GM12878 (cell line): ENCODE data around the gene THOC5. TPM values are rescaled to one million over a fixed set of nuclear protein-coding genes. Genes with fewer than 3 reads are reported as not detected.

Experiments used
- BACH1 ChIP-seq: fragments of 450-650 bp; IDR thresholded peaks from 2 replicates; pipeline ENCODE4 v1.6.1; 2017; ENCODE audit warnings: mild to moderate bottlenecking, borderline replicate concordance
- EED ChIP-seq: sonication (generic); IDR thresholded peaks from 2 replicates; pipeline ENCODE4 v1.6.1; 2016; ENCODE audit warnings: antibody characterized with exemption, low read depth
- ETV6 ChIP-seq, 2 experiments: fragments of 450-650 bp in 1 of 2; IDR thresholded peaks in 1 of 2; conservative IDR thresholded peaks in 1 of 2; 2 replicates each; pipeline ENCODE4 v1.6.1; 2014; ENCODE audit warnings: antibody characterized with exemption in 1 of 2, borderline replicate concordance in 1 of 2, low read depth in 1 of 2, mild to moderate bottlenecking in 1 of 2, moderate library complexity in 1 of 2
- FOXK2 ChIP-seq: fragments of 450-650 bp; IDR thresholded peaks from 2 replicates; pipeline ENCODE4 v1.6.1; 2017; ENCODE audit warnings: mild to moderate bottlenecking, moderate library complexity
- HCFC1 ChIP-seq: fragments of 150-350 bp; IDR thresholded peaks from 2 replicates; pipeline ENCODE4 v1.6.1; 2014; ENCODE audit warnings: low read length
- IRF4 ChIP-seq: IDR thresholded peaks from 2 replicates; pipeline ENCODE4 v1.6.1; 2011; ENCODE audit warnings: low read depth, low read length
- KDM1A ChIP-seq: fragments of 200-600 bp; sonication (generic); IDR thresholded peaks from 2 replicates; pipeline ENCODE4 v1.6.1; 2016; ENCODE audit warnings: borderline replicate concordance
- MYC ChIP-seq: IDR thresholded peaks from 2 replicates; pipeline ENCODE4 v1.6.1; 2011; ENCODE audit warnings: mild to moderate bottlenecking, low read length, moderate library complexity, inconsistent platforms; ENCODE audit not compliant: insufficient read depth, insufficient replicate concordance, insufficient read length, severe bottlenecking
- NR2C2 ChIP-seq: IDR thresholded peaks from 2 replicates; pipeline ENCODE4 v1.6.1; 2011; ENCODE audit warnings: borderline replicate concordance, low read depth; ENCODE audit not compliant: control insufficient read depth, insufficient read length
- NRF1 ChIP-seq: conservative IDR thresholded peaks from 2 replicates; pipeline ENCODE4 v1.6.1; 2011; ENCODE audit warnings: mild to moderate bottlenecking, low read depth, low read length, improper control_type of control experiment
- RAD51 ChIP-seq: fragments of 450-650 bp; IDR thresholded peaks from 2 replicates; pipeline ENCODE4 v1.6.1; 2016; ENCODE audit warnings: moderate library complexity, mild to moderate bottlenecking, inconsistent platforms
- SIX5 ChIP-seq: IDR thresholded peaks from 2 replicates; pipeline ENCODE4 v1.6.1; 2011; ENCODE audit warnings: mild to moderate bottlenecking, low read depth, low read length, moderate library complexity; ENCODE audit not compliant: severe bottlenecking
- STAT3 ChIP-seq: IDR thresholded peaks from 2 replicates; pipeline ENCODE4 v1.6.1; 2011; ENCODE audit warnings: low read depth, low read length, improper control_type of control experiment
- SUZ12 ChIP-seq: fragments of 200-600 bp; sonication (generic); IDR thresholded peaks from one replicate; pipeline ENCODE4 v1.6.1; 2018; ENCODE audit warnings: antibody characterized with exemption, mild to moderate bottlenecking; ENCODE audit not compliant: unreplicated experiment
- ZNF217 ChIP-seq: fragments of 450-650 bp; IDR thresholded peaks from 2 replicates; pipeline ENCODE4 v1.6.1; 2017; ENCODE audit warnings: antibody characterized with exemption, mild to moderate bottlenecking
- ZNF274 ChIP-seq: IDR thresholded peaks from one replicate; pipeline ENCODE4 v1.8.0; 2011; ENCODE audit not compliant: insufficient read length, insufficient read depth
- polyA plus RNA-seq, 11 experiments: library from polyadenylated mRNA; depleted of rRNA in 4 of 11; unstranded in 6 of 11; stranded (reverse) in 5 of 11; fragments of >200 nt; fragmentation: Nextera tagmentation in 4 of 11; fragmentation: Illumina TruSeq in 1 of 11; extraction: Ambion mirVana in 4 of 11; extraction: Trizol in 1 of 11; gene quantifications; 1 replicate in 1 of 11; 2 replicates in 10 of 11; pipeline versions ENCODE4 v1.2.1 to v1.2.3, GENCODE V29; 2011 to 2016; ENCODE audit warnings: inconsistent platforms in 2 of 11, missing spikeins in 2 of 11, low read depth in 1 of 11
- total RNA-seq, 4 experiments: library from RNA; depleted of rRNA in 3 of 4; stranded (reverse); fragments of >200 nt in 3 of 4; fragmentation: Illumina TruSeq in 1 of 4; extraction: Trizol in 1 of 4; gene quantifications; 2 replicates each; pipeline versions ENCODE4 v1.2.1 to v1.2.3, GENCODE V29; 2013 to 2021
- TF ChIP-seq, protein P1 (sequence below): fragments of 150-350 bp; IDR thresholded peaks from 2 replicates; pipeline ENCODE4 v1.6.1; 2016; ENCODE audit warnings: low read depth, low read length
- TF ChIP-seq, protein P2 (sequence below): IDR thresholded peaks from 2 replicates; pipeline ENCODE4 v1.6.1; 2012; ENCODE audit warnings: mild to moderate bottlenecking, low read depth, low read length
- TF ChIP-seq, protein P3 (sequence below): IDR thresholded peaks from 2 replicates; pipeline ENCODE4 v1.6.1; 2011; ENCODE audit warnings: low read depth, low read length, improper control_type of control experiment, borderline replicate concordance
- TF ChIP-seq, protein P4 (sequence below): fragments of 450-650 bp; IDR thresholded peaks from 2 replicates; pipeline ENCODE4 v1.6.1; 2017; ENCODE audit warnings: borderline replicate concordance

The THOC5 gene
- total and polyA plus RNA-seq, 10 of the 15 experiments (the other 5 are each of a cell fraction or from before 2014, with no cell fraction given), result 20.9 to 44.9 (median 31.4) TPM

DNA sequence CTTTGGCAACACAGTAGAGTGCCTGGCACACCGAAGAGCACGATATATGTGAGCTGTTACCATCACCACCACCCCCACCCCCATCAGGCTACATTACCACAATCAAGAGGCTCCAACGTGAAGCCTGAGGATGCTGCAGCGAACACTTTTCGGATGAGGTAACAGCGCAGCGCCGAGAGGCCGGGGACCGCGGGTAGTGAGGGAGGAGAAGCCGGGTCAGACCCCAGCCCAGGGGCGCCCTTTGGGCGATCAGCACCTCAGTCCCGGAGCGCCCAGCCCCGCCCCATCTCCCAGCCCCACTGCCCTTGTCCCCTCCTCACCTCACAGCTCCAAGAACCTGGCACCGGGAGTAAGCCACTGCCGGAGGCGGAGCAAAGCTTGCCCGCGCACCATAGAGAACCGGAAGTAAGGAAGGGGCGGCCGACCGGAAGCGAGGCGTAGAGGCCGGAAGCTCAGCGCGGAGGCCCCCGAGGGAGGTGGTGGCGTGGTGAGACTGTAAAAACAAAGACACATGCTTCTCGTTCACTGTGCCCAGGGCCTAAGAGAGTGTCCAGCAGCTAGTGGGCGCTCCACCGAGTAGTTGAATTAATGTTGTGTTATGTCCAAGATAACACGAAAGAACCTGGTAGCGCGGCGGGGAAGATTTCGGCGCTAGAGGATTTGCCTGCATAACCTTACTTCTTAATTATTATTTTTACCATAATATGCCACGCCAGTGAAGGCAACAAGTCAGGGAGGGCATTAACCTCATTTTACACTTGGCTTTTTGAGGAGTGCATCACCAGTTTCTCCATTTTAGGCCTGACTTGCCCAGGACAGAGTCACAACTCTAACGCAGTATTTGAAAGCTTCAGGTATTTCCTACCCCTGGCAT is at the start of gene THOC5 (continued):
- TF ChIP-seq IRF4 (no peak), FOXK2 (peak; percentile 87), ZNF217 (no peak), STAT3 (no peak), BACH1 (peak; percentile 47; the same call in 1 of the 2 replicates), SIX5 (peak; percentile 11), ETV6 (conservative IDR thresholded peaks at IDR 0.05 in 1 of 2, IDR thresholded peaks at IDR 0.05 in 1 of 2; ENCODE audit: borderline replicate concordance in 1 of 2, low read depth in 1 of 2) (peak in 1 of 2 experiments; percentile 69; a peak in 2 of 4 replicates), NR2C2 (no peak), MYC (peak; percentile 83), NRF1 (no peak), SUZ12 (no peak), EED (0 out of 2 replicates have a peak, but pooled peaks have one; percentile 11), HCFC1 (peak; percentile 73), RAD51 (peak; percentile 25; the same call in 1 of the 2 replicates), ZNF274 (no peak), KDM1A (no peak)
- TF ChIP-seq, protein P1, sequence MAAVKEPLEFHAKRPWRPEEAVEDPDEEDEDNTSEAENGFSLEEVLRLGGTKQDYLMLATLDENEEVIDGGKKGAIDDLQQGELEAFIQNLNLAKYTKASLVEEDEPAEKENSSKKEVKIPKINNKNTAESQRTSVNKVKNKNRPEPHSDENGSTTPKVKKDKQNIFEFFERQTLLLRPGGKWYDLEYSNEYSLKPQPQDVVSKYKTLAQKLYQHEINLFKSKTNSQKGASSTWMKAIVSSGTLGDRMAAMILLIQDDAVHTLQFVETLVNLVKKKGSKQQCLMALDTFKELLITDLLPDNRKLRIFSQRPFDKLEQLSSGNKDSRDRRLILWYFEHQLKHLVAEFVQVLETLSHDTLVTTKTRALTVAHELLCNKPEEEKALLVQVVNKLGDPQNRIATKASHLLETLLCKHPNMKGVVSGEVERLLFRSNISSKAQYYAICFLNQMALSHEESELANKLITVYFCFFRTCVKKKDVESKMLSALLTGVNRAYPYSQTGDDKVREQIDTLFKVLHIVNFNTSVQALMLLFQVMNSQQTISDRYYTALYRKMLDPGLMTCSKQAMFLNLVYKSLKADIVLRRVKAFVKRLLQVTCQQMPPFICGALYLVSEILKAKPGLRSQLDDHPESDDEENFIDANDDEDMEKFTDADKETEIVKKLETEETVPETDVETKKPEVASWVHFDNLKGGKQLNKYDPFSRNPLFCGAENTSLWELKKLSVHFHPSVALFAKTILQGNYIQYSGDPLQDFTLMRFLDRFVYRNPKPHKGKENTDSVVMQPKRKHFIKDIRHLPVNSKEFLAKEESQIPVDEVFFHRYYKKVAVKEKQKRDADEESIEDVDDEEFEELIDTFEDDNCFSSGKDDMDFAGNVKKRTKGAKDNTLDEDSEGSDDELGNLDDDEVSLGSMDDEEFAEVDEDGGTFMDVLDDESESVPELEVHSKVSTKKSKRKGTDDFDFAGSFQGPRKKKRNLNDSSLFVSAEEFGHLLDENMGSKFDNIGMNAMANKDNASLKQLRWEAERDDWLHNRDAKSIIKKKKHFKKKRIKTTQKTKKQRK, result no peak
- TF ChIP-seq, protein P2, sequence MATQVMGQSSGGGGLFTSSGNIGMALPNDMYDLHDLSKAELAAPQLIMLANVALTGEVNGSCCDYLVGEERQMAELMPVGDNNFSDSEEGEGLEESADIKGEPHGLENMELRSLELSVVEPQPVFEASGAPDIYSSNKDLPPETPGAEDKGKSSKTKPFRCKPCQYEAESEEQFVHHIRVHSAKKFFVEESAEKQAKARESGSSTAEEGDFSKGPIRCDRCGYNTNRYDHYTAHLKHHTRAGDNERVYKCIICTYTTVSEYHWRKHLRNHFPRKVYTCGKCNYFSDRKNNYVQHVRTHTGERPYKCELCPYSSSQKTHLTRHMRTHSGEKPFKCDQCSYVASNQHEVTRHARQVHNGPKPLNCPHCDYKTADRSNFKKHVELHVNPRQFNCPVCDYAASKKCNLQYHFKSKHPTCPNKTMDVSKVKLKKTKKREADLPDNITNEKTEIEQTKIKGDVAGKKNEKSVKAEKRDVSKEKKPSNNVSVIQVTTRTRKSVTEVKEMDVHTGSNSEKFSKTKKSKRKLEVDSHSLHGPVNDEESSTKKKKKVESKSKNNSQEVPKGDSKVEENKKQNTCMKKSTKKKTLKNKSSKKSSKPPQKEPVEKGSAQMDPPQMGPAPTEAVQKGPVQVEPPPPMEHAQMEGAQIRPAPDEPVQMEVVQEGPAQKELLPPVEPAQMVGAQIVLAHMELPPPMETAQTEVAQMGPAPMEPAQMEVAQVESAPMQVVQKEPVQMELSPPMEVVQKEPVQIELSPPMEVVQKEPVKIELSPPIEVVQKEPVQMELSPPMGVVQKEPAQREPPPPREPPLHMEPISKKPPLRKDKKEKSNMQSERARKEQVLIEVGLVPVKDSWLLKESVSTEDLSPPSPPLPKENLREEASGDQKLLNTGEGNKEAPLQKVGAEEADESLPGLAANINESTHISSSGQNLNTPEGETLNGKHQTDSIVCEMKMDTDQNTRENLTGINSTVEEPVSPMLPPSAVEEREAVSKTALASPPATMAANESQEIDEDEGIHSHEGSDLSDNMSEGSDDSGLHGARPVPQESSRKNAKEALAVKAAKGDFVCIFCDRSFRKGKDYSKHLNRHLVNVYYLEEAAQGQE, result no peak
- TF ChIP-seq, protein P3, sequence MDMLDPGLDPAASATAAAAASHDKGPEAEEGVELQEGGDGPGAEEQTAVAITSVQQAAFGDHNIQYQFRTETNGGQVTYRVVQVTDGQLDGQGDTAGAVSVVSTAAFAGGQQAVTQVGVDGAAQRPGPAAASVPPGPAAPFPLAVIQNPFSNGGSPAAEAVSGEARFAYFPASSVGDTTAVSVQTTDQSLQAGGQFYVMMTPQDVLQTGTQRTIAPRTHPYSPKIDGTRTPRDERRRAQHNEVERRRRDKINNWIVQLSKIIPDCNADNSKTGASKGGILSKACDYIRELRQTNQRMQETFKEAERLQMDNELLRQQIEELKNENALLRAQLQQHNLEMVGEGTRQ, result no peak
- TF ChIP-seq, protein P4, sequence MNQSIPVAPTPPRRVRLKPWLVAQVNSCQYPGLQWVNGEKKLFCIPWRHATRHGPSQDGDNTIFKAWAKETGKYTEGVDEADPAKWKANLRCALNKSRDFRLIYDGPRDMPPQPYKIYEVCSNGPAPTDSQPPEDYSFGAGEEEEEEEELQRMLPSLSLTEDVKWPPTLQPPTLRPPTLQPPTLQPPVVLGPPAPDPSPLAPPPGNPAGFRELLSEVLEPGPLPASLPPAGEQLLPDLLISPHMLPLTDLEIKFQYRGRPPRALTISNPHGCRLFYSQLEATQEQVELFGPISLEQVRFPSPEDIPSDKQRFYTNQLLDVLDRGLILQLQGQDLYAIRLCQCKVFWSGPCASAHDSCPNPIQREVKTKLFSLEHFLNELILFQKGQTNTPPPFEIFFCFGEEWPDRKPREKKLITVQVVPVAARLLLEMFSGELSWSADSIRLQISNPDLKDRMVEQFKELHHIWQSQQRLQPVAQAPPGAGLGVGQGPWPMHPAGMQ, result no peak
